HepG2 (cell line): ENCODE measurements around the gene SH3BGR. TPM values are rescaled to one million over a fixed set of nuclear protein-coding genes. Genes with fewer than 3 reads are reported as not detected.

Experiments used
- AGO1 ChIP-seq: fragments of 200-400 bp; formaldehyde crosslinking; IDR thresholded peaks from 2 replicates; pipeline ENCODE4 v1.6.1; 2017; ENCODE audit warnings: mild to moderate bottlenecking, low read depth, low read length, moderate library complexity; ENCODE audit not compliant: poor library complexity, severe bottlenecking
- CENPX ChIP-seq: sonication (generic); formaldehyde crosslinking; IDR thresholded peaks from 2 replicates; pipeline ENCODE4 v1.9.0; 2021; ENCODE audit warnings: mild to moderate bottlenecking, missing genetic modification reagents, moderate library complexity
- NFIC ChIP-seq: IDR thresholded peaks from 2 replicates; pipeline ENCODE4 v1.6.1; 2012; ENCODE audit warnings: mild to moderate bottlenecking, low read length, inconsistent platforms
- NFYB ChIP-seq: sonication (generic); formaldehyde crosslinking; IDR thresholded peaks from 2 replicates; pipeline ENCODE4 v1.4.0; 2020; ENCODE audit warnings: missing genetic modification reagents
- PHF5A ChIP-seq: IDR thresholded peaks from one replicate; pipeline ENCODE4 v1.6.1; 2018; ENCODE audit warnings: low read depth, missing genetic modification reagents; ENCODE audit not compliant: unreplicated experiment
- ZFYVE20 ChIP-seq: sonication (generic); formaldehyde crosslinking; IDR thresholded peaks from 2 replicates; pipeline ENCODE4 v1.8.0; 2023; ENCODE audit warnings: low read depth, mild to moderate bottlenecking, moderate library complexity, missing genetic modification reagents, borderline replicate concordance
- ZNF326 ChIP-seq: sonication (generic); formaldehyde crosslinking; IDR thresholded peaks from 2 replicates; pipeline ENCODE4 v1.4.0; 2020; ENCODE audit warnings: missing genetic modification reagents, borderline replicate concordance
- ZNF747 ChIP-seq: sonication (generic); formaldehyde crosslinking; IDR thresholded peaks from 2 replicates; pipeline ENCODE4 v1.8.1; 2023; ENCODE audit warnings: missing genetic modification reagents, mild to moderate bottlenecking, borderline replicate concordance
- polyA plus RNA-seq, 8 experiments: library from polyadenylated mRNA; depleted of rRNA in 3 of 8; stranded (reverse) in 7 of 8; unstranded in 1 of 8; fragments of >200 nt; fragmentation: Illumina TruSeq in 4 of 8; extraction: Trizol in 4 of 8; gene quantifications; 2 replicates each; pipeline versions ENCODE4 v1.2.1 to v1.2.3, GENCODE V29; 2011 to 2016; ENCODE audit warnings: low read depth in 4 of 8, missing spikeins in 1 of 8, mixed read lengths in 1 of 8; ENCODE audit not compliant: insufficient read depth in 1 of 8
- total RNA-seq, 5 experiments: library from RNA; depleted of rRNA; stranded (reverse); fragments of >200 nt; fragmentation: Illumina TruSeq; extraction: Trizol; gene quantifications; 2 replicates each; pipeline ENCODE4 v1.2.3, GENCODE V29; 2016; ENCODE audit warnings: low read depth in 1 of 5
- TF ChIP-seq, protein P1 (sequence below): sonication (generic); formaldehyde crosslinking; IDR thresholded peaks from 2 replicates; pipeline ENCODE4 v1.5.1; 2020; ENCODE audit warnings: mild to moderate bottlenecking, missing genetic modification reagents, borderline replicate concordance
- TF ChIP-seq, protein P2 (sequence below): IDR thresholded peaks from 2 replicates; pipeline ENCODE4 v1.4.0; 2020; ENCODE audit warnings: mild to moderate bottlenecking, missing genetic modification reagents

SH3BGR gene
- total and polyA plus RNA-seq, 2 of the 13 experiments (the other 11 are each of a cell fraction or from before 2014, with no cell fraction given): 0.48 TPM; not detected in 1

DNA sequence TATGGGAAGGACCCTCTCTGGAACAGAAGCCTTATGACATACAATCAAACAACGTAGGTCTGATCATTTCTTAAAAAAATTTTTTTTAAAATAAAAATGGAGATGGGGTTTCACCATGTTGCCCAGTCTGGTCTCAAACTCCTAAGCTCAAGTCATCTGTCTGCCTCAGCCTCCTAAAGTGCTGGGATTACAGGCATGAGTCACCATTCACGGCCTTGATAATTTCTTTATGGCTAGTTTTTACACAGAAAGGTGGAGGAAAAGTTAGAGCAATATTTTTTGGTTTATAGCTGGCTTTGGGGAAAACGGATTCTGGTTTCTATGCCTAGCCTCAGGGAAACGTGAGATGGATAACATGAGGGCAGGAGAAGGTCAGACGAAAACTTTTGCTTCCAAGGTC lies 91.0 kb downstream of the SH3BGR start (continued):
- TF ChIP-seq, protein P1, sequence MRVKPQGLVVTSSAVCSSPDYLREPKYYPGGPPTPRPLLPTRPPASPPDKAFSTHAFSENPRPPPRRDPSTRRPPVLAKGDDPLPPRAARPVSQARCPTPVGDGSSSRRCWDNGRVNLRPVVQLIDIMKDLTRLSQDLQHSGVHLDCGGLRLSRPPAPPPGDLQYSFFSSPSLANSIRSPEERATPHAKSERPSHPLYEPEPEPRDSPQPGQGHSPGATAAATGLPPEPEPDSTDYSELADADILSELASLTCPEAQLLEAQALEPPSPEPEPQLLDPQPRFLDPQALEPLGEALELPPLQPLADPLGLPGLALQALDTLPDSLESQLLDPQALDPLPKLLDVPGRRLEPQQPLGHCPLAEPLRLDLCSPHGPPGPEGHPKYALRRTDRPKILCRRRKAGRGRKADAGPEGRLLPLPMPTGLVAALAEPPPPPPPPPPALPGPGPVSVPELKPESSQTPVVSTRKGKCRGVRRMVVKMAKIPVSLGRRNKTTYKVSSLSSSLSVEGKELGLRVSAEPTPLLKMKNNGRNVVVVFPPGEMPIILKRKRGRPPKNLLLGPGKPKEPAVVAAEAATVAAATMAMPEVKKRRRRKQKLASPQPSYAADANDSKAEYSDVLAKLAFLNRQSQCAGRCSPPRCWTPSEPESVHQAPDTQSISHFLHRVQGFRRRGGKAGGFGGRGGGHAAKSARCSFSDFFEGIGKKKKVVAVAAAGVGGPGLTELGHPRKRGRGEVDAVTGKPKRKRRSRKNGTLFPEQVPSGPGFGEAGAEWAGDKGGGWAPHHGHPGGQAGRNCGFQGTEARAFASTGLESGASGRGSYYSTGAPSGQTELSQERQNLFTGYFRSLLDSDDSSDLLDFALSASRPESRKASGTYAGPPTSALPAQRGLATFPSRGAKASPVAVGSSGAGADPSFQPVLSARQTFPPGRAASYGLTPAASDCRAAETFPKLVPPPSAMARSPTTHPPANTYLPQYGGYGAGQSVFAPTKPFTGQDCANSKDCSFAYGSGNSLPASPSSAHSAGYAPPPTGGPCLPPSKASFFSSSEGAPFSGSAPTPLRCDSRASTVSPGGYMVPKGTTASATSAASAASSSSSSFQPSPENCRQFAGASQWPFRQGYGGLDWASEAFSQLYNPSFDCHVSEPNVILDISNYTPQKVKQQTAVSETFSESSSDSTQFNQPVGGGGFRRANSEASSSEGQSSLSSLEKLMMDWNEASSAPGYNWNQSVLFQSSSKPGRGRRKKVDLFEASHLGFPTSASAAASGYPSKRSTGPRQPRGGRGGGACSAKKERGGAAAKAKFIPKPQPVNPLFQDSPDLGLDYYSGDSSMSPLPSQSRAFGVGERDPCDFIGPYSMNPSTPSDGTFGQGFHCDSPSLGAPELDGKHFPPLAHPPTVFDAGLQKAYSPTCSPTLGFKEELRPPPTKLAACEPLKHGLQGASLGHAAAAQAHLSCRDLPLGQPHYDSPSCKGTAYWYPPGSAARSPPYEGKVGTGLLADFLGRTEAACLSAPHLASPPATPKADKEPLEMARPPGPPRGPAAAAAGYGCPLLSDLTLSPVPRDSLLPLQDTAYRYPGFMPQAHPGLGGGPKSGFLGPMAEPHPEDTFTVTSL (CRISPR knock-in tag): no peak
- no peak for TF ChIP-seq ZNF747 (CRISPR knock-in tag)
- TF ChIP-seq AGO1: no peak
- TF ChIP-seq CENPX (CRISPR knock-in tag): no peak
- no peak for TF ChIP-seq NFYB
- TF ChIP-seq ZNF326: no peak
- no peak for TF ChIP-seq PHF5A (CRISPR knock-in tag)
- TF ChIP-seq ZFYVE20: no peak
- TF ChIP-seq, protein P2, sequence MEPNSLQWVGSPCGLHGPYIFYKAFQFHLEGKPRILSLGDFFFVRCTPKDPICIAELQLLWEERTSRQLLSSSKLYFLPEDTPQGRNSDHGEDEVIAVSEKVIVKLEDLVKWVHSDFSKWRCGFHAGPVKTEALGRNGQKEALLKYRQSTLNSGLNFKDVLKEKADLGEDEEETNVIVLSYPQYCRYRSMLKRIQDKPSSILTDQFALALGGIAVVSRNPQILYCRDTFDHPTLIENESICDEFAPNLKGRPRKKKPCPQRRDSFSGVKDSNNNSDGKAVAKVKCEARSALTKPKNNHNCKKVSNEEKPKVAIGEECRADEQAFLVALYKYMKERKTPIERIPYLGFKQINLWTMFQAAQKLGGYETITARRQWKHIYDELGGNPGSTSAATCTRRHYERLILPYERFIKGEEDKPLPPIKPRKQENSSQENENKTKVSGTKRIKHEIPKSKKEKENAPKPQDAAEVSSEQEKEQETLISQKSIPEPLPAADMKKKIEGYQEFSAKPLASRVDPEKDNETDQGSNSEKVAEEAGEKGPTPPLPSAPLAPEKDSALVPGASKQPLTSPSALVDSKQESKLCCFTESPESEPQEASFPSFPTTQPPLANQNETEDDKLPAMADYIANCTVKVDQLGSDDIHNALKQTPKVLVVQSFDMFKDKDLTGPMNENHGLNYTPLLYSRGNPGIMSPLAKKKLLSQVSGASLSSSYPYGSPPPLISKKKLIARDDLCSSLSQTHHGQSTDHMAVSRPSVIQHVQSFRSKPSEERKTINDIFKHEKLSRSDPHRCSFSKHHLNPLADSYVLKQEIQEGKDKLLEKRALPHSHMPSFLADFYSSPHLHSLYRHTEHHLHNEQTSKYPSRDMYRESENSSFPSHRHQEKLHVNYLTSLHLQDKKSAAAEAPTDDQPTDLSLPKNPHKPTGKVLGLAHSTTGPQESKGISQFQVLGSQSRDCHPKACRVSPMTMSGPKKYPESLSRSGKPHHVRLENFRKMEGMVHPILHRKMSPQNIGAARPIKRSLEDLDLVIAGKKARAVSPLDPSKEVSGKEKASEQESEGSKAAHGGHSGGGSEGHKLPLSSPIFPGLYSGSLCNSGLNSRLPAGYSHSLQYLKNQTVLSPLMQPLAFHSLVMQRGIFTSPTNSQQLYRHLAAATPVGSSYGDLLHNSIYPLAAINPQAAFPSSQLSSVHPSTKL (CRISPR knock-in tag): no peak
- no peak for TF ChIP-seq NFIC
